HEK293 (cell line): Measurements from ENCODE around the gene HOXA11.

Experiments used
- SP2 ChIP-seq: fragments of 450-650 bp; formaldehyde crosslinking; IDR thresholded peaks from 2 replicates; pipeline ENCODE4 v1.5.1; 2016; ENCODE audit warnings: missing biosample characterization, missing genetic modification characterization
- ZNF121 ChIP-seq: fragments of 450-650 bp; formaldehyde crosslinking; IDR thresholded peaks from 2 replicates; pipeline ENCODE4 v1.5.1; 2016; ENCODE audit warnings: missing biosample characterization, missing genetic modification characterization
- ZNF157 ChIP-seq: fragments of 450-650 bp; formaldehyde crosslinking; IDR thresholded peaks from 2 replicates; pipeline ENCODE4 v1.5.1; 2016; ENCODE audit warnings: missing biosample characterization, missing genetic modification characterization
- ZNF341 ChIP-seq: fragments of 450-650 bp; formaldehyde crosslinking; IDR thresholded peaks from 2 replicates; pipeline ENCODE4; 2016; ENCODE audit warnings: low read depth, missing biosample characterization, missing genetic modification characterization
- ZNF521 ChIP-seq: fragments of 450-650 bp; formaldehyde crosslinking; IDR thresholded peaks from 2 replicates; pipeline ENCODE4 v1.5.1; 2017; ENCODE audit warnings: missing biosample characterization, mild to moderate bottlenecking, missing genetic modification characterization
- ZNF624 ChIP-seq: fragments of 450-650 bp; formaldehyde crosslinking; IDR thresholded peaks from 2 replicates; pipeline ENCODE4 v1.5.1; 2017; ENCODE audit warnings: missing biosample characterization, missing genetic modification characterization
- TF ChIP-seq, protein P1 (sequence below): fragments of 450-650 bp; formaldehyde crosslinking; IDR thresholded peaks from 2 replicates; pipeline ENCODE4 v1.5.1; 2016; ENCODE audit warnings: missing biosample characterization, missing genetic modification characterization
- TF ChIP-seq, protein P2 (sequence below): fragments of 450-650 bp; formaldehyde crosslinking; IDR thresholded peaks from 2 replicates; pipeline ENCODE4 v1.5.1; 2017; ENCODE audit warnings: missing biosample characterization, missing genetic modification characterization
- TF ChIP-seq, protein P3 (sequence below): fragments of 450-650 bp; formaldehyde crosslinking; IDR thresholded peaks from 2 replicates; pipeline ENCODE4 v1.5.1; 2017; ENCODE audit warnings: missing biosample characterization, missing genetic modification characterization
- TF ChIP-seq, protein P4 (sequence below): fragments of 450-650 bp; formaldehyde crosslinking; IDR thresholded peaks from 2 replicates; pipeline ENCODE4 v1.5.1; 2016; ENCODE audit warnings: missing biosample characterization, missing genetic modification characterization
- TF ChIP-seq, protein P5 (sequence below): fragments of 450-650 bp; formaldehyde crosslinking; IDR thresholded peaks from 2 replicates; pipeline ENCODE4 v1.5.1; 2016; ENCODE audit warnings: missing biosample characterization, missing genetic modification characterization
- TF ChIP-seq, protein P6 (sequence below): fragments of 450-650 bp; formaldehyde crosslinking; IDR thresholded peaks from 2 replicates; pipeline ENCODE4 v1.5.0; 2017; ENCODE audit warnings: missing biosample characterization, missing genetic modification characterization, borderline replicate concordance

HOXA11 gene

DNA sequence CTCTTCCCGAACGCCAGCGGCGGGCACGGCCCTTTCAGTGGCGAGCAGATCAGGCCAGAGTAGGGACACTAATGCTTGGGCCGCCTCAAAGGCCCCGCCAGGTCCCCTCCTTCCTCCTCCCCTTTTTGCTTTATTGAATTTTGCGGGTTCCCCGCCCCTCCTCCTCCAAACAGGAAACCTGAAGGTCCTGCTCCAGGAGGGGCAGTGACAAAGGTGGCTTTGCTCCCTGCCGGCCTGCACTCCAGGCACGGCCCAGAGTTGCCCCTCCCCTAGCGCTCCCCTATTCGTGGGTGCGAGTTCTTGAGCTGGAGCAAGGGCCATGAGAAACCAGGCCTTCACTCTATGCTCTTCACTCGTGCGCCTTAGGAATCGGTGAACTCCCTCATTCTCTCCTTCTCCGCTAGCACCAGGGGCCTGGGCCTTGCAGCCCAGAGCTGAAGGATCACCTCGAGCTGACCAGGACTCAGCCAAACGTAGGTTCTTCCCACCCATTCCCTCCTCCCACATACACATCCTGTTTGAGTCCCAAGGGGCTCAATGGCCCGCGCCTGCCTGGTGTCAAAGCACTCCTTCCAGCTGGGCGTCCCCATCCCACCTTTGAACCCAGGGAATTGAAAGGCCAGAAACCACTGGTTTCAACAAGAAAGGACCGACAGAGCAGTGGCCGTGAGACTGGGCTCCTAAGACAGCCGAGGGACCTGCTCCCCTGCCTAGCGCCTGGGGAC is 36.8 kb downstream of the HOXA11 start (continued):
- TF ChIP-seq ZNF157 (tag by site-specific recombination) (no peak), ZNF624 (no peak), ZNF121 (tag by site-specific recombination) (no peak), ZNF341 (tag by site-specific recombination) (peak; percentile 80), ZNF521 (tag by site-specific recombination) (no peak), SP2 (peak; percentile 72)
- TF ChIP-seq, protein P1, sequence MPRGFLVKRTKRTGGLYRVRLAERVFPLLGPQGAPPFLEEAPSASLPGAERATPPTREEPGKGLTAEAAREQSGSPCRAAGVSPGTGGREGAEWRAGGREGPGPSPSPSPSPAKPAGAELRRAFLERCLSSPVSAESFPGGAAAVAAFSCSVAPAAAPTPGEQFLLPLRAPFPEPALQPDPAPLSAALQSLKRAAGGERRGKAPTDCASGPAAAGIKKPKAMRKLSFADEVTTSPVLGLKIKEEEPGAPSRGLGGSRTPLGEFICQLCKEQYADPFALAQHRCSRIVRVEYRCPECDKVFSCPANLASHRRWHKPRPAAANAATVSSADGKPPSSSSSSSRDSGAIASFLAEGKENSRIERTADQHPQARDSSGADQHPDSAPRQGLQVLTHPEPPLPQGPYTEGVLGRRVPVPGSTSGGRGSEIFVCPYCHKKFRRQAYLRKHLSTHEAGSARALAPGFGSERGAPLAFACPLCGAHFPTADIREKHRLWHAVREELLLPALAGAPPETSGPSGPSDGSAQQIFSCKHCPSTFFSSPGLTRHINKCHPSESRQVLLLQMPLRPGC (tag by site-specific recombination), result no peak
- TF ChIP-seq, protein P2, sequence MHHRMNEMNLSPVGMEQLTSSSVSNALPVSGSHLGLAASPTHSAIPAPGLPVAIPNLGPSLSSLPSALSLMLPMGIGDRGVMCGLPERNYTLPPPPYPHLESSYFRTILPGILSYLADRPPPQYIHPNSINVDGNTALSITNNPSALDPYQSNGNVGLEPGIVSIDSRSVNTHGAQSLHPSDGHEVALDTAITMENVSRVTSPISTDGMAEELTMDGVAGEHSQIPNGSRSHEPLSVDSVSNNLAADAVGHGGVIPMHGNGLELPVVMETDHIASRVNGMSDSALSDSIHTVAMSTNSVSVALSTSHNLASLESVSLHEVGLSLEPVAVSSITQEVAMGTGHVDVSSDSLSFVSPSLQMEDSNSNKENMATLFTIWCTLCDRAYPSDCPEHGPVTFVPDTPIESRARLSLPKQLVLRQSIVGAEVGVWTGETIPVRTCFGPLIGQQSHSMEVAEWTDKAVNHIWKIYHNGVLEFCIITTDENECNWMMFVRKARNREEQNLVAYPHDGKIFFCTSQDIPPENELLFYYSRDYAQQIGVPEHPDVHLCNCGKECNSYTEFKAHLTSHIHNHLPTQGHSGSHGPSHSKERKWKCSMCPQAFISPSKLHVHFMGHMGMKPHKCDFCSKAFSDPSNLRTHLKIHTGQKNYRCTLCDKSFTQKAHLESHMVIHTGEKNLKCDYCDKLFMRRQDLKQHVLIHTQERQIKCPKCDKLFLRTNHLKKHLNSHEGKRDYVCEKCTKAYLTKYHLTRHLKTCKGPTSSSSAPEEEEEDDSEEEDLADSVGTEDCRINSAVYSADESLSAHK (tag by site-specific recombination), result no peak
- TF ChIP-seq, protein P3, sequence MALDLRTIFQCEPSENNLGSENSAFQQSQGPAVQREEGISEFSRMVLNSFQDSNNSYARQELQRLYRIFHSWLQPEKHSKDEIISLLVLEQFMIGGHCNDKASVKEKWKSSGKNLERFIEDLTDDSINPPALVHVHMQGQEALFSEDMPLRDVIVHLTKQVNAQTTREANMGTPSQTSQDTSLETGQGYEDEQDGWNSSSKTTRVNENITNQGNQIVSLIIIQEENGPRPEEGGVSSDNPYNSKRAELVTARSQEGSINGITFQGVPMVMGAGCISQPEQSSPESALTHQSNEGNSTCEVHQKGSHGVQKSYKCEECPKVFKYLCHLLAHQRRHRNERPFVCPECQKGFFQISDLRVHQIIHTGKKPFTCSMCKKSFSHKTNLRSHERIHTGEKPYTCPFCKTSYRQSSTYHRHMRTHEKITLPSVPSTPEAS (tag by site-specific recombination), result no peak
- TF ChIP-seq, protein P4, sequence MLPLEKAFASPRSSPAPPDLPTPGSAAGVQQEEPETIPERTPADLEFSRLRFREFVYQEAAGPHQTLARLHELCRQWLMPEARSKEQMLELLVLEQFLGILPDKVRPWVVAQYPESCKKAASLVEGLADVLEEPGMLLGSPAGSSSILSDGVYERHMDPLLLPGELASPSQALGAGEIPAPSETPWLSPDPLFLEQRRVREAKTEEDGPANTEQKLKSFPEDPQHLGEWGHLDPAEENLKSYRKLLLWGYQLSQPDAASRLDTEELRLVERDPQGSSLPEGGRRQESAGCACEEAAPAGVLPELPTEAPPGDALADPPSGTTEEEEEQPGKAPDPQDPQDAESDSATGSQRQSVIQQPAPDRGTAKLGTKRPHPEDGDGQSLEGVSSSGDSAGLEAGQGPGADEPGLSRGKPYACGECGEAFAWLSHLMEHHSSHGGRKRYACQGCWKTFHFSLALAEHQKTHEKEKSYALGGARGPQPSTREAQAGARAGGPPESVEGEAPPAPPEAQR (tag by site-specific recombination), result no peak
- TF ChIP-seq, protein P5, sequence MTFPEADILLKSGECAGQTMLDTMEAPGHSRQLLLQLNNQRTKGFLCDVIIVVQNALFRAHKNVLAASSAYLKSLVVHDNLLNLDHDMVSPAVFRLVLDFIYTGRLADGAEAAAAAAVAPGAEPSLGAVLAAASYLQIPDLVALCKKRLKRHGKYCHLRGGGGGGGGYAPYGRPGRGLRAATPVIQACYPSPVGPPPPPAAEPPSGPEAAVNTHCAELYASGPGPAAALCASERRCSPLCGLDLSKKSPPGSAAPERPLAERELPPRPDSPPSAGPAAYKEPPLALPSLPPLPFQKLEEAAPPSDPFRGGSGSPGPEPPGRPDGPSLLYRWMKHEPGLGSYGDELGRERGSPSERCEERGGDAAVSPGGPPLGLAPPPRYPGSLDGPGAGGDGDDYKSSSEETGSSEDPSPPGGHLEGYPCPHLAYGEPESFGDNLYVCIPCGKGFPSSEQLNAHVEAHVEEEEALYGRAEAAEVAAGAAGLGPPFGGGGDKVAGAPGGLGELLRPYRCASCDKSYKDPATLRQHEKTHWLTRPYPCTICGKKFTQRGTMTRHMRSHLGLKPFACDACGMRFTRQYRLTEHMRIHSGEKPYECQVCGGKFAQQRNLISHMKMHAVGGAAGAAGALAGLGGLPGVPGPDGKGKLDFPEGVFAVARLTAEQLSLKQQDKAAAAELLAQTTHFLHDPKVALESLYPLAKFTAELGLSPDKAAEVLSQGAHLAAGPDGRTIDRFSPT (tag by site-specific recombination), result no peak
- TF ChIP-seq, protein P6, sequence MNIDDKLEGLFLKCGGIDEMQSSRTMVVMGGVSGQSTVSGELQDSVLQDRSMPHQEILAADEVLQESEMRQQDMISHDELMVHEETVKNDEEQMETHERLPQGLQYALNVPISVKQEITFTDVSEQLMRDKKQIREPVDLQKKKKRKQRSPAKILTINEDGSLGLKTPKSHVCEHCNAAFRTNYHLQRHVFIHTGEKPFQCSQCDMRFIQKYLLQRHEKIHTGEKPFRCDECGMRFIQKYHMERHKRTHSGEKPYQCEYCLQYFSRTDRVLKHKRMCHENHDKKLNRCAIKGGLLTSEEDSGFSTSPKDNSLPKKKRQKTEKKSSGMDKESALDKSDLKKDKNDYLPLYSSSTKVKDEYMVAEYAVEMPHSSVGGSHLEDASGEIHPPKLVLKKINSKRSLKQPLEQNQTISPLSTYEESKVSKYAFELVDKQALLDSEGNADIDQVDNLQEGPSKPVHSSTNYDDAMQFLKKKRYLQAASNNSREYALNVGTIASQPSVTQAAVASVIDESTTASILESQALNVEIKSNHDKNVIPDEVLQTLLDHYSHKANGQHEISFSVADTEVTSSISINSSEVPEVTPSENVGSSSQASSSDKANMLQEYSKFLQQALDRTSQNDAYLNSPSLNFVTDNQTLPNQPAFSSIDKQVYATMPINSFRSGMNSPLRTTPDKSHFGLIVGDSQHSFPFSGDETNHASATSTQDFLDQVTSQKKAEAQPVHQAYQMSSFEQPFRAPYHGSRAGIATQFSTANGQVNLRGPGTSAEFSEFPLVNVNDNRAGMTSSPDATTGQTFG (tag by site-specific recombination), result no peak
